ENCODE data around the gene KCNMB3.

KCNMB3 gene

GRCh38 chr3:179288845-179289244, 37.9 kb upstream of the KCNMB3 start:
- no peak for DNase-seq (ENCODE audit: extremely low spot score)
- ChIA-PET POLR2A (no interaction called here), CTCF (interaction anchor here (1.3 kb wide), 1 partner anchor 17 kb away, joined by 5 read pairs; no protein-coding TSS in a partner anchor)
- no peak for TF ChIP-seq CTCF (IDR thresholded peaks at IDR 0.05; ENCODE audit: control extremely low read depth, extremely low read depth, low read depth, missing control alignments)

- ChIA-PET CTCF (interaction anchor here (1.1 to 1.7 kb wide), 3 partner anchors 10 to 30 kb away, joined by 3 to 5 read pairs (median 4); no protein-coding TSS in a partner anchor), POLR2A (no interaction called here)
- no peak for DNase-seq (ENCODE audit: extremely low spot score)
- no peak for TF ChIP-seq CTCF (IDR thresholded peaks at IDR 0.05; ENCODE audit: control extremely low read depth, extremely low read depth, low read depth, missing control alignments)
Measured at GRCh38 chr3:179286331-179286730, 35.4 kb upstream of the KCNMB3 start.

- ChIA-PET POLR2A (no interaction called here), CTCF (no interaction called here)
- TF ChIP-seq CTCF (IDR thresholded peaks at IDR 0.05; ENCODE audit: control extremely low read depth, extremely low read depth, low read depth, missing control alignments) = no peak
- DNase-seq (ENCODE audit: extremely low spot score) = no peak
Measured at GRCh38 chr3:179281825-179282224, 30.9 kb upstream of the KCNMB3 start.

GRCh38 chr3:179279837-179280236, 28.9 kb upstream of the KCNMB3 start:
- no peak for DNase-seq (ENCODE audit: extremely low spot score)
- CTCF ChIA-PET = interaction anchor here (0.6 to 1.4 kb wide), 2 partner anchors 18 to 19 kb away, joined by 3 to 5 read pairs; no protein-coding TSS in a partner anchor
- POLR2A ChIA-PET = no interaction called here
- no peak for TF ChIP-seq CTCF (IDR thresholded peaks at IDR 0.05; ENCODE audit: control extremely low read depth, extremely low read depth, low read depth, missing control alignments)

- no peak for TF ChIP-seq CTCF (IDR thresholded peaks at IDR 0.05; ENCODE audit: control extremely low read depth, extremely low read depth, low read depth, missing control alignments)
- CTCF ChIA-PET = no interaction called here
Measured at GRCh38 chr3:179278932-179279693, 28.2 kb upstream of the KCNMB3 start.

GRCh38 chr3:179278151-179278550, 27.2 kb upstream of the KCNMB3 start:
- ChIA-PET POLR2A (no interaction called here), CTCF (no interaction called here)

More at GRCh38 chr3:179278932-179279693, 28.2 kb upstream of the KCNMB3 start:
- POLR2A ChIA-PET = no interaction called here
- no peak for DNase-seq (ENCODE audit: extremely low spot score)

More at GRCh38 chr3:179278151-179278550, 27.2 kb upstream of the KCNMB3 start:
- no peak for DNase-seq (ENCODE audit: extremely low spot score)
- no peak for TF ChIP-seq CTCF (IDR thresholded peaks at IDR 0.05; ENCODE audit: control extremely low read depth, extremely low read depth, low read depth, missing control alignments)
